Stimulated activated CD8-positive, alpha-beta memory T cell treated with anti-CD3 and anti-CD28 coated beads, Interleukin-15, amount 100 ng/mL, for 24 hours (primary cell): Measurements from ENCODE around the gene SLAMF6.
"Not testable (repeated sequence)": the region's sequence is repeated elsewhere in the genome, so short reads cannot be mapped to it uniquely, and the experiment has no call there.

Experiments
- DNase-seq: peaks from one replicate; pipeline ENCODE4 v3.0.0-alpha.2; 2020; ENCODE audit warnings: low read depth

SLAMF6 gene

GRCh38 chr1:160522622-160523345 lies at the start of gene SLAMF6:
TSS of gene SLAMF6 (minus strand) at chr1:160523255. CDS start at chr1:160523192, 63 bp downstream.
- DNase-seq: no peak

- no peak for DNase-seq
These were observed 47.8 kb upstream of the SLAMF6 start for GRCh38 chr1:160570840-160571239.

- no peak for DNase-seq
These were observed 46.8 kb upstream of the SLAMF6 start for GRCh38 chr1:160569806-160570205.

GRCh38 chr1:160567858-160568682 lies 45.0 kb upstream of the SLAMF6 start:
- DNase-seq: peak; percentile 7

- DNase-seq: no peak
These were observed 44.3 kb upstream of the SLAMF6 start for GRCh38 chr1:160567341-160567740.

- DNase-seq: no peak
These were observed 42.5 kb upstream of the SLAMF6 start for GRCh38 chr1:160565564-160565963.

GRCh38 chr1:160563230-160563629 lies 40.2 kb upstream of the SLAMF6 start:
- not testable (repeated sequence) for DNase-seq

GRCh38 chr1:160562745-160563144 lies 39.7 kb upstream of the SLAMF6 start:
- DNase-seq: not testable (repeated sequence)

- no peak for DNase-seq
These were observed 37.8 kb upstream of the SLAMF6 start for GRCh38 chr1:160560806-160561205.

GRCh38 chr1:160560045-160560705 lies 37.1 kb upstream of the SLAMF6 start:
- DNase-seq: no peak

GRCh38 chr1:160559437-160559836 lies 36.4 kb upstream of the SLAMF6 start:
- not testable (repeated sequence) for DNase-seq

GRCh38 chr1:160558660-160559380 lies 35.8 kb upstream of the SLAMF6 start:
- DNase-seq: no peak

- DNase-seq: no peak
These were observed 30.7 kb upstream of the SLAMF6 start for GRCh38 chr1:160553778-160554177.

- no peak for DNase-seq
These were observed 29.4 kb upstream of the SLAMF6 start for GRCh38 chr1:160552425-160552824.

GRCh38 chr1:160550572-160551034 lies 27.5 kb upstream of the SLAMF6 start:
- DNase-seq: peak; percentile 26

- DNase-seq: no peak
These were observed 26.6 kb upstream of the SLAMF6 start for GRCh38 chr1:160549665-160550006.

GRCh38 chr1:160548960-160549664 lies 26.1 kb upstream of the SLAMF6 start:
- no peak for DNase-seq

GRCh38 chr1:160548183-160548582 lies 25.1 kb upstream of the SLAMF6 start:
- DNase-seq: no peak

GRCh38 chr1:160547422-160547821 lies 24.4 kb upstream of the SLAMF6 start:
- DNase-seq: no peak

- DNase-seq: no peak
These were observed 23.9 kb upstream of the SLAMF6 start for GRCh38 chr1:160546942-160547341.

- no peak for DNase-seq
These were observed 21.6 kb upstream of the SLAMF6 start for GRCh38 chr1:160544647-160545046.
